GM18858 (cell line): ENCODE results near the gene TNRC6B.
"Not testable (repeated sequence)": the region's sequence is repeated elsewhere in the genome, so short reads cannot be mapped to it uniquely, and the experiment has no call there.

ENCODE experiments used
- ATAC-seq: cut with Tn5 transposase; IDR thresholded peaks from one replicate; pipeline ENCODE4 v1.9.1; 2021; ENCODE audit not compliant: unreplicated experiment

The TNRC6B gene

DNA sequence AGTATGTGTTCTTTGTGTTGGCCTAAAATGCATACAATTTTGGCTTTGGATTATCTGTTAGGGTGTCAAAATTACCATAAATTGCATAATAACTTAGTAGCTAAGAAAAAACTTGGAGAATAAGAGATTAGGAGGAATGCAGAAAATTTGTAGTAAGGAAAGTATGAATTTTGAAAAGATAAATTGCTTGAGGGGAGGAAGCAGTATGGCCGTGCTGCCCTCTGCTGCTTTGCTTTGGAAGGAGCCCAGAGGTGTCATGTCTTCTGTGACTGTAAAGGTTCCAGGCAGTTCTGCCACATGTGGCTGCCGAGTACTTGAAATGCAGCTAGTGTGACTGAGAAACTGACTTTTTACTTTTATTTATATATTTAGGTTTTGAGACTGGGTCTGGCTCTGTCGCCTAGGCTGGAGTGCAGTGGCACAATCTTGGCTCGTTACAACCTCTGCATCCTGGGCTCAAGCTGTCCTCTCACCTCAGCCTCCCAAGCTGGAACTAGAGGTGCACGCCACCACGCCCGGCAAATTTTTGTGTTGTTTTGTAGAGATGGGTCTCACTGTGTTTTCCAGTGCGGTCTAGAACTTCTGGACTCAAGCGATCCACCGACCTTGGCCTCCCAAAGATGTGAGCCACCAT, 170.4 kb downstream of the TNRC6B start:
- no peak for ATAC-seq

- ATAC-seq = no peak
These were observed 175.0 kb downstream of the TNRC6B start for GRCh38 chr22:40352763-40353162.

DNA sequence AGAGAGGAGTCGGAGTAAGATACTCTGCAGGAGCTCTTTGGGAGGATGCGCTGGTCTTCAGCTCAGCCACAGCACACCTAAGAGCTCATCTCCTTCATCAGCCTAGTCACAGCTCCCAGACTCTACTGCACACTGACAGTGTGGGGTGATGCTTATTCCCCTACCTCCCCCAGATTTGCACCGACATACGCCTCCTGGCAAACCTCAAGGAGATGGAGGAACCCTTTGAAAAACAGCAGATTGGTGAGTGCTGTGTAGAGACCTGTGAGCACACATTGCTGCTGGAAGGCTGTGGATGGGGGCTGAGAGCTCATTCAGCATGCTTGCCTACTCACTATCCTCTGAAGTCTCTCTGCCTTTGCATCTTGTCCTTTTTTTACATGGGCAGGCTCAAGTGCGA, 183.4 kb downstream of the TNRC6B start:
- no peak for ATAC-seq

GRCh38 chr22:40363059-40363458, 185.3 kb downstream of the TNRC6B start:
- no peak for ATAC-seq

DNA sequence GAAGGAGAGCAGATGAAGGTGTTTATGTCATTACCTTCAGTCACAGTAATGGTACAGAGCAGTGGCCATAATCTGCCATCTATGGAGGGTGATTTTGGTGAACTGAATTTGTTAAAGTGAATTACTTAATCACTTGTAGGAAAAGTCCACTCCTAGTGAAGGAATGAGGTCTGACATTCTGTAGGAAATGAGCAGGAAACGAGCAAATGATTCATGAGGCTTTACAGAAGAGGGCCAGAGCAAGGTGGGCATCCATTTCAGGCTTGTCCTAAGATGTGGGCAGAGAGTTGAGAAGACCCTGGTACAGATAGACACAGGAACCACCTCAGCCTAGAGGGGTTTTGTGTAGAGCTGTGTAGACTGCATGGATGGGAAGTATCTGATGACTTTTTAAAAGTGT, 186.7 kb downstream of the TNRC6B start:
- ATAC-seq = no peak

GRCh38 chr22:40366068-40366467, 188.3 kb downstream of the TNRC6B start:
- ATAC-seq = no peak

GRCh38 chr22:40367342-40367741, 189.6 kb downstream of the TNRC6B start:
- ATAC-seq = no peak

- ATAC-seq = no peak
These were observed 190.3 kb downstream of the TNRC6B start for GRCh38 chr22:40368016-40368415.

GRCh38 chr22:40368836-40369235, 191.1 kb downstream of the TNRC6B start:
- ATAC-seq = no peak

- ATAC-seq = no peak
These were observed 196.8 kb downstream of the TNRC6B start for GRCh38 chr22:40374567-40374966.

GRCh38 chr22:40376149-40376548, 198.4 kb downstream of the TNRC6B start:
- no peak for ATAC-seq

- ATAC-seq = no peak
These were observed 200.2 kb downstream of the TNRC6B start for GRCh38 chr22:40377931-40378330.

DNA sequence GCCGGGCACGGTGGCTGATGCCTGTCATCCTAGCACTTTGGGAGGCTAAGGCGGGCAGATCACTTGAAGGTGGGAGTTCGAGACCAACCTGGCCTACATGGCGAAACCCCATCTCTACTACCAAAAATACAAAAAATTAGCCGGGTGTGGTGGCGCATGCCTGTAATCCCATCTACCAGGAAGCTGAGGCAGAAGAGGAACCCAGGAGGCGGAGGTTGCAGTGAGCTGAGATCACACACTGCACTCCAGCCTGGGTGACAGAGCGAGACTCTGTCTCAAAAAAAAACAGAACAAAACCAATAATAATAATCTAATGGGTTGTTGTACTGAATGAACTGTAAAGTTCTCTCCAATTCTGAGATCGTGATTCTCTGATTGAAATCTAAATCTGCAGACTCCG, 200.7 kb downstream of the TNRC6B start:
- ATAC-seq = not testable (repeated sequence)

DNA sequence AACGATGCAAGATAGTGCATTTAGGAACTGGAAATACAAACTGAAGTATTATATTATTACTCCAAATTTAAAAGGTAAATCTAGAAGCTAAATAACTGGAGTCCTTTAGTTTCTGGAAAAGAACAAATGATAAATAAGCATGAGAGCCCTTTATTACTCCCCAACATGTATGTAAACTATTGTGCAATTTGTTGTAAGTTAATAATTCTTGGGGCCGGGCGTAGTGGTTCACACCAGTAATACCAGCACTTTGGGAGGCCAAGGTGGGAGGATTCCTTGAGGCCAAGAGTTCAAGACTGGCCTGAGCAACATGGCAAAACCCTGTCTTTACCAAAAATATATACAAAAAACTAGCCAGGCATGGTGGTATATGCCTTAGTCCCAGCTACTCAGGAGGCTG, 203.7 kb downstream of the TNRC6B start:
- ATAC-seq = no peak

DNA sequence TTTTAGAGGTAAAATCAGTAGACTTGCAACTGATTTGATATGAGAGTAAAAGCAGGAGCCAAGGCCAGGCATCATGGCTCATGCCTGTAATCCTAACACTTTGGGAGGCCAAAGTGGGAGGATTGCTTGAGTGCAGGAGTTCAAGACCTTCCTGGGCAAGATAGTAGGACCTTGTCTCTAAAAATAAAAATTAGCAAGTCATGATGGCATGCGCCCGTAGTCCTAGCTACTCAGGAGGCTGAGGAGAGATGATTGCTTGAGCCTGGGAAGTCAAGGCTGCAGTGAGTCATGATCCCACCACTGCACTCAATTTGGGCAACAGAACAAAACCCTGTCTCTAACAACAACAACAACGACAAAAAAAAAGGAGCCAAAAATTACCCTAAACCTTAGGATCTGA, 206.2 kb downstream of the TNRC6B start:
- ATAC-seq = no peak

- ATAC-seq = no peak
These were observed 207.5 kb downstream of the TNRC6B start for GRCh38 chr22:40385036-40385782.
